ENCODE measurements around the gene MOSPD2. TPM values are rescaled to one million over a fixed set of nuclear protein-coding genes. Genes with fewer than 3 reads are reported as not detected.

Gene MOSPD2
- total and polyA plus RNA-seq, 2 donors (not counting 3 experiments of a cell fraction or from before 2014, with no cell fraction given) = 4.9 to 14.9 TPM

DNA sequence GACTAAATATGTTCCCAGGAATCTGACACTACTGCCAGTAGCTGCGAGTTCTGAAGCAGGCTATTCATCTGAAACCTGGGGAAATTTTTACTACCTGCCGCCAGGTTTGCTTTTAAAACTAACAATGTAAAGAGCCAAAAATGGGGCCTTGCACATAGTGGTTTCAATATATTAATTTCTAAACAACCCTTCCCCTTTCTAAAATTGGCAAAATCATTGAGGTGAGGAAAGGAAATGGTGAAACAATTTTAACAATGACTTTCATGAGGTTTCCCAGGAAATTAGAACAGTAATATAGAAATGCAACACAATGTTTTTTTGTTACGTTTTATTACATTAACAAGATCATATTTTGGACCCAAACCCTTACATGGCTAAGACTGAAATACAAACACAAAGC, 21.7 kb upstream of the MOSPD2 start:
- H2AFZ ChIP-seq (ENCODE audit: low read depth, low read length) = no peak overlapping the region
- dilution Hi-C loops (cut with MboI; ENCODE audit: extremely low pct_ligation_motif_present, low sequenced_read_pairs) = no loop called here
- intact Hi-C loops (cut with micrococcal nuclease) = no loop called here
- TF ChIP-seq, protein P1, sequence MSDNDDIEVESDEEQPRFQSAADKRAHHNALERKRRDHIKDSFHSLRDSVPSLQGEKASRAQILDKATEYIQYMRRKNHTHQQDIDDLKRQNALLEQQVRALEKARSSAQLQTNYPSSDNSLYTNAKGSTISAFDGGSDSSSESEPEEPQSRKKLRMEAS (IDR thresholded peaks at IDR 0.05; ENCODE audit: insufficient read depth, insufficient read length) = no peak
- no peak for TF ChIP-seq EZH2 (IDR thresholded peaks at IDR 0.05; ENCODE audit: borderline replicate concordance, low read depth, low read length, severe bottlenecking)
- TF ChIP-seq GATA2 (IDR thresholded peaks at IDR 0.05; ENCODE audit: insufficient read depth, insufficient read length, low read depth, low read length) = no peak
- TF ChIP-seq FOS (IDR thresholded peaks at IDR 0.05; ENCODE audit: borderline replicate concordance, insufficient read depth, low read length) = no peak
- no peak for TF ChIP-seq POLR2AphosphoS5 (IDR thresholded peaks at IDR 0.05; ENCODE audit: insufficient read depth, low read depth, low read length)
- no peak for TF ChIP-seq CTCF (IDR thresholded peaks at IDR 0.05; ENCODE audit: extremely low read depth in 1 of 2, insufficient read depth in 1 of 2, low read depth in 1 of 2, low read length in 2 of 2)
- no peak for TF ChIP-seq MYC (IDR thresholded peaks at IDR 0.05; ENCODE audit: low read depth, low read length)
- TF ChIP-seq JUN (IDR thresholded peaks at IDR 0.05; ENCODE audit: borderline replicate concordance, insufficient read depth, insufficient read length, low read depth) = no peak
- no peak for TF ChIP-seq POLR2A (IDR thresholded peaks at IDR 0.05; ENCODE audit: low read depth, low read length)
- no peaks in the 10 kb centered on the region for H3K79me2 ChIP-seq (ENCODE audit: control insufficient read depth, insufficient read depth, low read length)
- no peak overlapping the region for H3K4me3 ChIP-seq (replicated peaks in 1 of 3; ENCODE audit: insufficient read depth in 1 of 3, low read depth in 1 of 3, low read length in 3 of 3)
- no peak overlapping the region for H3K4me2 ChIP-seq (ENCODE audit: insufficient read depth, low read length)
- no peak overlapping the region for H3K9ac ChIP-seq (replicated peaks; ENCODE audit: extremely low read depth, insufficient read depth, low read length)
- no peak for FAIRE-seq
- H3K4me1 ChIP-seq (ENCODE audit: control insufficient read depth, extremely low read depth, insufficient read depth, low read length) = no peaks in the 10 kb centered on the region
- no TSS peak for BruUV-seq (replicated peaks)
- no peaks in the 10 kb centered on the region for H3K36me3 ChIP-seq (ENCODE audit: control insufficient read depth in 2 of 2, extremely low read depth in 1 of 2, insufficient read depth in 2 of 2, low read length in 2 of 2)
- no peaks in the 10 kb centered on the region for H4K20me1 ChIP-seq (replicated peaks; ENCODE audit: control insufficient read depth, extremely low read depth, insufficient read depth, low read length)
- no peaks in the 10 kb centered on the region for H3K9me1 ChIP-seq (replicated peaks; ENCODE audit: control insufficient read depth, extremely low read depth, insufficient read depth, low read length)
- ChIA-PET CTCF (no interaction called here), POLR2A (no interaction called here)
- DNase-seq (ENCODE audit: low read depth, low spot score) = no peak
- H3K9me3 ChIP-seq (replicated peaks; ENCODE audit: control insufficient read depth, insufficient read depth, low read length) = no peaks in the 10 kb centered on the region
- no peaks in the 10 kb centered on the region for H3K27me3 ChIP-seq (ENCODE audit: control insufficient read depth in 2 of 2, insufficient read depth in 2 of 2, low read length in 2 of 2)
- no peak overlapping the region for H3K27ac ChIP-seq (ENCODE audit: insufficient read depth, low read depth, low read length)

Measured in endothelial cell of umbilical vein (primary cell).